Stimulated activated naive CD4-positive, alpha-beta T cell treated with Interleukin-2 at 50 U/mL for 16 hours (primary cell): ENCODE results near the gene WAPL.
"Not testable (repeated sequence)": the region's sequence is repeated elsewhere in the genome, so short reads cannot be mapped to it uniquely, and the experiment has no call there.

Experiments
- DNase-seq: peaks from one replicate; lab custom pipeline; 2025; lab: John Stamatoyannopoulos, UW

WAPL gene

GRCh38 chr10:86389441-86390193 is 132.0 kb downstream of the WAPL start:
- DNase-seq: no peak

- DNase-seq: not testable (repeated sequence)
Observed at GRCh38 chr10:86389109-86389440, 132.5 kb downstream of the WAPL start.

- DNase-seq: no peak
Observed at GRCh38 chr10:86388119-86388704, 133.4 kb downstream of the WAPL start.

DNA sequence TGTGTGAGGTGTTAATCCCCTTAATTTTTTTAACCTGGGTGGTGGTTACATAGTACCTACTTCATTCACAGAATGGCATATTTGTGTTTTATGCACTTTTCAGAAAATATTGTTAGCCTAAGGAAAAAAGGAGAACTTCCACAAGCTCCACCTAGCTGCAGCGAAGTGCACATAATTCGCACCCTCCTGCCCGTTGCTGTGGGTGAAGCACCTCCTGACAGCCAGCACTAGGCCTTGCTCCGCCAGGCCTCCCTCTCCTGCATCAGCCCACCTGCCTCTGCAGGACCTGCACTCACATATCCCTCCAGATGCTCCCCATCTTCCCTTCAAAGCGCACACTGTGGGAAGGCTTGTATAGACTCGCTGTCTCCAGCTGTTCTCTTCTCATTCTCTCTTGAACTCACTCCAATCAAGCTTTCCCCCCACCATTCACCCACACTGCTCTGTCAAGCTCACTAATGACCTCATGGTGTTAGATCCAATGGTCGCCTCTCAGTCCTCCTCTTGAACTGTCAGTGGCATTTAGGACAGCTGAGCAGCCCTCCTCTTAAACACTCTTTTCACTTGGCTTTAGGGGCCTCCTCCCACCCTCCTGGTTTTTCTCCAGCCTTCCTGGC is 134.3 kb downstream of the WAPL start:
- DNase-seq: no peak

DNA sequence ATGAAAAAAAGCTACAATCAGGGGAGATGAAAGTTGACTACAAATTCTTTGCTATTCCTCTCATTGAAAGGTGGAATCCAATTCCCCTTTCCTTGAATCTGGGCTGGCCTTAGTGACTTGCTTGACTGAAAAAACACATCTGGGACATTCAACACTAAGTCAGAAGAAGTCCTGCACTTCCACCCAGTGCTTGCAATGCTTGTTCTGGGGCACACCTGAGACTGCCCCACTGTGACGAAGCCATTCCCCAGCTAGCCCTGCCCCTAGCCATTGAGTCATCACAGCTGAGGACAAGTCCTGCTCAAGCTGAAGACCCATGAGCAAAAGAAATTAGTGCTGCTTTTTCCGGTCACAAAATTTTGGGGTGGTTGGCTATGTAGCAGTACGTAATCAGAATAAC is 135.8 kb downstream of the WAPL start:
- DNase-seq: no peak
